HG02588 (cell line): ENCODE data around the gene EMD.

Source experiments
- ATAC-seq: cut with Tn5 transposase; IDR thresholded peaks from one replicate; pipeline ENCODE4 v1.9.1; 2021; ENCODE audit warnings: mild to moderate bottlenecking, moderate library complexity; ENCODE audit not compliant: unreplicated experiment

Gene EMD

GRCh38 chrX:154412468-154412867 is 33.4 kb downstream of the EMD start:
- ATAC-seq, result no peak

- ATAC-seq, result no peak
Measured at GRCh38 chrX:154413142-154413541, 34.0 kb downstream of the EMD start.

- no peak for ATAC-seq
Measured at GRCh38 chrX:154417157-154417556, 38.1 kb downstream of the EMD start.

GRCh38 chrX:154419189-154419588 is 40.1 kb downstream of the EMD start:
- ATAC-seq, result no peak

- no peak for ATAC-seq
Measured at GRCh38 chrX:154419688-154420401, 40.8 kb downstream of the EMD start.

GRCh38 chrX:154420402-154420756 is 41.3 kb downstream of the EMD start:
- ATAC-seq, result no peak

- no peak for ATAC-seq
Measured at GRCh38 chrX:154426916-154427770, 48.0 kb downstream of the EMD start.

GRCh38 chrX:154428176-154429171 is 49.4 kb downstream of the EMD start, which contains the start of gene ATP6AP1:
Gene ATP6AP1 (plus strand): TSS chrX:154428677. CDS start chrX:154428693, 16 bp downstream.
- peak; percentile 93 for ATAC-seq

GRCh38 chrX:154429711-154430110 is 50.6 kb downstream of the EMD start:
- no peak for ATAC-seq

- ATAC-seq, result no peak
Measured at GRCh38 chrX:154430479-154430878, 51.4 kb downstream of the EMD start.

- no peak for ATAC-seq
Measured at GRCh38 chrX:154430916-154431315, 51.8 kb downstream of the EMD start.
